HepG2 (cell line): Measurements from ENCODE around the gene FBXO41. TPM values are rescaled to one million over a fixed set of nuclear protein-coding genes. Genes with fewer than 3 reads are reported as not detected.

ENCODE experiments used
- ATAC-seq: fragments of 200-7000 bp; cut with Tn5 transposase; 3 replicates; pipeline ENCODE4 v1.9.1; 2020; ENCODE audit warnings: mild to moderate bottlenecking, moderate library complexity
- BruUV-seq: library from RNA; stranded (reverse); fragments of 400-500 nt; replicated peaks from 2 replicates; lab custom pipeline; 2021; lab: Mats Ljungman, UMichigan
- CTCF ChIA-PET: fragments of 300-600 bp; formaldehyde crosslinking; extraction: SDS; loops from one replicate; lab custom pipeline; 2021; ENCODE audit warnings: low total read pairs, inconsistent platforms, low intra/inter-chr PET ratio; lab: Yijun Ruan, JAX
- POLR2A ChIA-PET: fragments of 350-600 bp; sonication (Branson Sonifier 250); formaldehyde crosslinking; loops from one replicate; lab custom pipeline; 2020; ENCODE audit warnings: antibody characterized with exemption, inconsistent platforms; lab: Yijun Ruan, JAX
- DNase-seq: peaks from one replicate; pipeline ENCODE4 v3.0.0-alpha.2; 2015; ENCODE audit warnings: low spot score
- FAIRE-seq: peaks from 3 replicates; lab custom pipeline; 2011; peaks lifted over from hg19 to GRCh38; lab: Jason Lieb, UNC
- H2AFZ ChIP-seq: one replicate; pipeline ENCODE4 v1.6.1; 2011; ENCODE audit warnings: low read length, inconsistent platforms
- H3K27ac ChIP-seq: fragments of 300-600 bp; 3 replicates; pipeline ENCODE4 v1.8.0; 2011; ENCODE audit warnings: mixed run types, mild to moderate bottlenecking, mixed read lengths, low read length, inconsistent platforms; ENCODE audit not compliant: insufficient read depth; ENCODE audit errors: extremely low read length
- H3K27me3 ChIP-seq, 2 experiments: fragments of 200-600 bp in 1 of 2; 2 replicates in 1 of 2; 3 replicates in 1 of 2; pipeline versions ENCODE4 v1.6.0 to v1.8.0; 2011; ENCODE audit warnings: low read length in 2 of 2, mild to moderate bottlenecking in 2 of 2, moderate library complexity in 2 of 2, inconsistent platforms in 1 of 2; ENCODE audit not compliant: insufficient read depth in 2 of 2, control insufficient read depth in 1 of 2
- H3K36me3 ChIP-seq, 2 experiments: fragments of 200-600 bp in 1 of 2; replicated peaks in 1 of 2; 2 replicates in 1 of 2; 3 replicates in 1 of 2; pipeline versions ENCODE4 v1.5.1 to v1.8.0; 2011; ENCODE audit warnings: low read length in 2 of 2, inconsistent platforms in 1 of 2; ENCODE audit not compliant: insufficient read depth in 2 of 2, control insufficient read depth in 1 of 2
- H3K4me1 ChIP-seq: 2 replicates; pipeline ENCODE4 v1.5.1; 2012; ENCODE audit warnings: low read length, inconsistent platforms; ENCODE audit not compliant: insufficient read depth
- H3K4me2 ChIP-seq: 2 replicates; pipeline ENCODE4 v1.6.0; 2011; ENCODE audit warnings: low read depth, low read length, inconsistent platforms
- H3K4me3 ChIP-seq, 3 experiments: fragments of 200-600 bp in 1 of 3; sonication (generic), shearing (Covaris generic) in 1 of 3; replicated peaks in 1 of 3; 2 replicates each; pipeline ENCODE4 v1.5.1; 2011 to 2016; ENCODE audit warnings: low read length in 3 of 3, inconsistent platforms in 2 of 3, low read depth in 2 of 3, mild to moderate bottlenecking in 2 of 3, control low read depth in 1 of 3, mixed read lengths in 1 of 3; ENCODE audit not compliant: insufficient read depth in 1 of 3
- H3K79me2 ChIP-seq: one replicate; pipeline ENCODE4 v1.6.1; 2011; ENCODE audit warnings: low read length, inconsistent platforms; ENCODE audit not compliant: insufficient read depth
- H3K9ac ChIP-seq: 2 replicates; pipeline ENCODE4 v1.6.0; 2011; ENCODE audit warnings: mild to moderate bottlenecking, low read depth, low read length, inconsistent platforms; ENCODE audit not compliant: insufficient read depth
- H3K9me3 ChIP-seq: 2 replicates; pipeline ENCODE4 v1.5.1; 2012; ENCODE audit warnings: mild to moderate bottlenecking, low read length
- H4K20me1 ChIP-seq: 2 replicates; pipeline ENCODE4 v1.6.0; 2011; ENCODE audit warnings: inconsistent platforms, mild to moderate bottlenecking, low read length, moderate library complexity; ENCODE audit not compliant: insufficient read depth
- CSRNP1 ChIP-seq: sonication (generic); formaldehyde crosslinking; IDR thresholded peaks from 2 replicates; pipeline ENCODE4 v1.8.1; 2023; ENCODE audit warnings: mild to moderate bottlenecking, missing genetic modification reagents
- MATR3 ChIP-seq: sonication (generic); formaldehyde crosslinking; IDR thresholded peaks from 2 replicates; pipeline ENCODE4 v1.4.0; 2020; ENCODE audit warnings: missing genetic modification reagents
- RAD21 ChIP-seq: fragments of 450-650 bp; formaldehyde crosslinking; IDR thresholded peaks from 2 replicates; pipeline ENCODE4 v1.5.0; 2020; ENCODE audit warnings: mild to moderate bottlenecking
- RFXAP ChIP-seq: sonication (generic); formaldehyde crosslinking; IDR thresholded peaks from 2 replicates; pipeline ENCODE4 v1.4.0; 2020; ENCODE audit warnings: missing genetic modification reagents, borderline replicate concordance
- SSRP1 ChIP-seq: IDR thresholded peaks from 2 replicates; pipeline ENCODE4 v1.6.1; 2016; ENCODE audit warnings: control low read depth
- TIGD3 ChIP-seq: sonication (generic); formaldehyde crosslinking; IDR thresholded peaks from 2 replicates; pipeline ENCODE4 v1.5.1; 2020; ENCODE audit warnings: mild to moderate bottlenecking, missing genetic modification reagents, borderline replicate concordance
- ZNF512B ChIP-seq: sonication (generic); formaldehyde crosslinking; IDR thresholded peaks from 2 replicates; pipeline ENCODE4 v1.5.1; 2020; ENCODE audit warnings: missing genetic modification reagents, mild to moderate bottlenecking, borderline replicate concordance
- ZNF580 ChIP-seq: IDR thresholded peaks from 2 replicates; pipeline ENCODE4 v1.6.1; 2016; ENCODE audit warnings: low read depth, borderline replicate concordance
- WGBS: methylation state at CpG from one replicate; pipeline ENCODE4 v1.1.6; 2017; ENCODE audit warnings: low lambda C conversion rate; 5-methylcytosine and 5-hydroxymethylcytosine counted together
- in situ Hi-C: cut with HindIII; loops from 2 replicates; pipeline ENCODE4 v1.10.0; 2017; ENCODE audit warnings: low pct_unique_long_range_greater_than_20kb; ENCODE audit not compliant: extremely low pct_ligation_motif_present
- intact Hi-C: fragments of 100-400 bp; cut with micrococcal nuclease; formaldehyde crosslinking; loops from one replicate; pipeline ENCODE4 v1.10.0; 2022; ENCODE audit not compliant: unreplicated experiment
- polyA plus RNA-seq, 8 experiments: library from polyadenylated mRNA; depleted of rRNA in 3 of 8; stranded (reverse) in 7 of 8; unstranded in 1 of 8; fragments of >200 nt; fragmentation: Illumina TruSeq in 4 of 8; extraction: Trizol in 4 of 8; gene quantifications; 2 replicates each; pipeline versions ENCODE4 v1.2.1 to v1.2.3, GENCODE V29; 2011 to 2016; ENCODE audit warnings: low read depth in 4 of 8, missing spikeins in 1 of 8, mixed read lengths in 1 of 8; ENCODE audit not compliant: insufficient read depth in 1 of 8
- total RNA-seq, 5 experiments: library from RNA; depleted of rRNA; stranded (reverse); fragments of >200 nt; fragmentation: Illumina TruSeq; extraction: Trizol; gene quantifications; 2 replicates each; pipeline ENCODE4 v1.2.3, GENCODE V29; 2016; ENCODE audit warnings: low read depth in 1 of 5

Gene FBXO41
- total and polyA plus RNA-seq, 2 of the 13 experiments (the other 11 are each of a cell fraction or from before 2014, with no cell fraction given), result 4.2 to 10.3 TPM

- BruUV-seq, result no TSS peak
- no peak overlapping the region for H2AFZ ChIP-seq
- H4K20me1 ChIP-seq, result no peaks in the 10 kb centered on the region
- no peaks in the 10 kb centered on the region for H3K4me1 ChIP-seq
- H3K4me2 ChIP-seq, result no peak overlapping the region
- FAIRE-seq (no peak), ATAC-seq (no peak)
- no peak overlapping the region for H3K9ac ChIP-seq
- intact Hi-C loops, result no loop called here
- H3K27ac ChIP-seq, result no peak overlapping the region
- WGBS, result 100% methylated on average over 1 of the region's 1 CpG
- no peaks in the 10 kb centered on the region for H3K27me3 ChIP-seq
- no peaks in the 10 kb centered on the region for H3K9me3 ChIP-seq
- H3K36me3 ChIP-seq, result peaks cover 0 to 3% of the 10 kb centered on the region in 2 experiments; a peak in 3 of 5 replicates
- TF ChIP-seq ZNF512B (CRISPR knock-in tag) (no peak), ZNF580 (CRISPR knock-in tag) (no peak), MATR3 (no peak), SSRP1 (no peak), CSRNP1 (CRISPR knock-in tag) (no peak), RAD21 (no peak), TIGD3 (CRISPR knock-in tag) (no peak), RFXAP (0 out of 2 replicates have a peak, but pooled peaks have one; percentile 24)
- TF ChIP-seq, all 625 proteins: peak for 1
- POLR2A ChIA-PET, result interaction anchor here (1.7 kb wide), 1 partner anchor 10 kb away, joined by 4 read pairs; no protein-coding TSS in a partner anchor
- in situ Hi-C loops, result no loop called here
- H3K4me3 ChIP-seq, result no peak overlapping the region
- CTCF ChIA-PET, result no interaction called here
- no peak for DNase-seq
- H3K79me2 ChIP-seq, result no peaks in the 10 kb centered on the region
Observed at GRCh38 chr2:73272270-73272669, 12.0 kb downstream of the FBXO41 start.
